WI38 (cell line): ENCODE measurements around the gene HTR3B.

Experiments used
- H3K4me3 ChIP-seq: 2 replicates; pipeline ENCODE4 v1.5.1; 2011; ENCODE audit warnings: low read depth, mild to moderate bottlenecking, control low read depth, low read length
- CTCF ChIP-seq: IDR thresholded peaks from 2 replicates; pipeline ENCODE4 v1.5.1; 2012; ENCODE audit warnings: low read depth, mild to moderate bottlenecking, control low read depth, low read length

HTR3B gene

GRCh38 chr11:113904379-113905101 lies at the start of gene HTR3B:
HTR3B (plus strand) TSS chr11:113904796; CDS start chr11:113904934, 138 bp downstream.
- no peak for TF ChIP-seq CTCF
- no peak within 1 kb of the TSS for H3K4me3 ChIP-seq

- TF ChIP-seq CTCF: no peak
- no peak overlapping the region for H3K4me3 ChIP-seq
These were observed 48.8 kb upstream of the HTR3B start for GRCh38 chr11:113855803-113856202.

GRCh38 chr11:113856966-113857759 lies 47.4 kb upstream of the HTR3B start:
- TF ChIP-seq CTCF: no peak
- no peak overlapping the region for H3K4me3 ChIP-seq

GRCh38 chr11:113859665-113860064 lies 44.9 kb upstream of the HTR3B start:
- TF ChIP-seq CTCF: no peak
- H3K4me3 ChIP-seq: no peak overlapping the region

GRCh38 chr11:113862435-113862834 lies 42.2 kb upstream of the HTR3B start:
- no peak for TF ChIP-seq CTCF
- H3K4me3 ChIP-seq: no peak overlapping the region

- no peak for TF ChIP-seq CTCF
These were observed 40.2 kb upstream of the HTR3B start for GRCh38 chr11:113864410-113864809.

GRCh38 chr11:113865873-113866272 lies 38.7 kb upstream of the HTR3B start:
- TF ChIP-seq CTCF: no peak
- no peak overlapping the region for H3K4me3 ChIP-seq

More at GRCh38 chr11:113864410-113864809, 40.2 kb upstream of the HTR3B start:
- H3K4me3 ChIP-seq: no peak overlapping the region
